CD14-positive monocyte (primary cell): ENCODE results near the gene RTL10. TPM values are rescaled to one million over a fixed set of nuclear protein-coding genes. Genes with fewer than 3 reads are reported as not detected.

Source experiments
- DNase-seq, 3 donors: peaks; one replicate each; pipeline ENCODE4 v3.0.0-alpha.2; 2011 to 2022
- H2AFZ ChIP-seq: 2 replicates; pipeline ENCODE4 v1.6.0; 2012; ENCODE audit warnings: mild to moderate bottlenecking, low read depth, low read length, inconsistent platforms; ENCODE audit not compliant: insufficient read depth, poor library complexity, severe bottlenecking
- H3K27ac ChIP-seq, 2 donors: 1 replicate in 1 of 2; 2 replicates in 1 of 2; pipeline ENCODE4 v1.5.1; 2012 to 2013; ENCODE audit warnings: low read length in 2 of 2, control low read depth in 1 of 2, inconsistent platforms in 1 of 2, low read depth in 1 of 2, mild to moderate bottlenecking in 1 of 2
- H3K27me3 ChIP-seq, 2 donors: one replicate each; pipeline versions ENCODE4 v1.6.0 to v1.6.1; 2011 to 2013; ENCODE audit warnings: low read length in 2 of 2; ENCODE audit not compliant: control insufficient read depth in 2 of 2, insufficient read depth in 2 of 2
- H3K36me3 ChIP-seq, 2 donors: replicated peaks in 1 of 2; 1 replicate in 1 of 2; 2 replicates in 1 of 2; pipeline versions ENCODE4 v1.5.1 to v1.6.1; 2012 to 2013; ENCODE audit warnings: low read length in 2 of 2, control low read depth in 1 of 2, inconsistent platforms in 1 of 2, mild to moderate bottlenecking in 1 of 2; ENCODE audit not compliant: insufficient read depth in 2 of 2, control insufficient read depth in 1 of 2
- H3K4me1 ChIP-seq, 2 donors: 1 replicate in 1 of 2; 2 replicates in 1 of 2; pipeline versions ENCODE4 v1.5.1 to v1.6.1; 2012 to 2013; ENCODE audit warnings: low read length in 2 of 2, control low read depth in 1 of 2, inconsistent platforms in 1 of 2, mild to moderate bottlenecking in 1 of 2, moderate library complexity in 1 of 2; ENCODE audit not compliant: insufficient read depth in 2 of 2, control insufficient read depth in 1 of 2
- H3K4me2 ChIP-seq: replicated peaks from 2 replicates; pipeline ENCODE3; 2012; ENCODE audit warnings: low read length, moderate library complexity, mild to moderate bottlenecking; ENCODE audit not compliant: poor library complexity, severe bottlenecking; ENCODE audit errors: extremely low read depth
- H3K4me3 ChIP-seq, 3 experiments: fragments of 200-600 bp in 1 of 3; sonication (generic) in 1 of 3; replicated peaks in 1 of 3; 1 replicate in 2 of 3; 2 replicates in 1 of 3; pipeline ENCODE4 v1.5.1; 2011 to 2013; ENCODE audit warnings: low read length in 3 of 3, mild to moderate bottlenecking in 3 of 3, control low read depth in 2 of 3, low read depth in 2 of 3, inconsistent platforms in 1 of 3, moderate library complexity in 1 of 3
- H3K79me2 ChIP-seq: 2 replicates; pipeline ENCODE4 v1.6.0; 2012; ENCODE audit warnings: mild to moderate bottlenecking, control low read depth, inconsistent platforms, low read length, moderate library complexity; ENCODE audit not compliant: insufficient read depth
- H3K9ac ChIP-seq: 2 replicates; pipeline ENCODE4 v1.6.0; 2017; ENCODE audit warnings: low read length, mild to moderate bottlenecking; ENCODE audit not compliant: insufficient read depth, poor library complexity, severe bottlenecking
- H3K9me3 ChIP-seq, 2 donors: replicated peaks in 1 of 2; 1 replicate in 1 of 2; 2 replicates in 1 of 2; pipeline versions ENCODE4 v1.5.1 to v1.6.1; 2012 to 2013; ENCODE audit warnings: low read length in 2 of 2, control low read depth in 1 of 2; ENCODE audit not compliant: control insufficient read depth in 1 of 2, insufficient read depth in 1 of 2
- H4K20me1 ChIP-seq: 2 replicates; pipeline ENCODE4 v1.6.0; 2012; ENCODE audit warnings: mild to moderate bottlenecking, low read length, control low read depth, moderate library complexity; ENCODE audit not compliant: insufficient read depth
- H3K27ac Mint-ChIP-seq, 7 donors: one replicate each; pipeline ENCODE4 v1.8.0; 2020; ENCODE audit warnings: mild to moderate bottlenecking in 7 of 7, mixed read lengths in 7 of 7, moderate library complexity in 6 of 7, inconsistent platforms in 2 of 7
- H3K27me3 Mint-ChIP-seq, 3 donors: one replicate each; pipeline ENCODE4 v1.8.0; 2021 to 2022; ENCODE audit warnings: low read depth in 3 of 3, mild to moderate bottlenecking in 3 of 3, mixed read lengths in 3 of 3, moderate library complexity in 3 of 3, inconsistent platforms in 1 of 3
- H3K36me3 Mint-ChIP-seq, 2 donors: one replicate each; pipeline ENCODE4 v1.8.0; 2020; ENCODE audit warnings: mixed read lengths in 2 of 2, inconsistent platforms in 1 of 2, mild to moderate bottlenecking in 1 of 2
- H3K4me1 Mint-ChIP-seq: one replicate; pipeline ENCODE4 v1.8.0; 2020; ENCODE audit warnings: mild to moderate bottlenecking, mixed read lengths
- H3K4me3 Mint-ChIP-seq, 2 donors: one replicate each; pipeline ENCODE4 v1.8.0; 2020; ENCODE audit warnings: mild to moderate bottlenecking in 2 of 2, mixed read lengths in 2 of 2, moderate library complexity in 1 of 2
- H3K9me3 Mint-ChIP-seq, 7 donors: one replicate each; pipeline ENCODE4 v1.8.0; 2020 to 2022; ENCODE audit warnings: mixed read lengths in 7 of 7, mild to moderate bottlenecking in 6 of 7, moderate library complexity in 6 of 7, inconsistent platforms in 2 of 7
- CTCF ChIP-seq: fragments of 200-600 bp; IDR thresholded peaks from one replicate; pipeline ENCODE4 v1.8.0; 2022; ENCODE audit warnings: antibody characterized with exemption, mild to moderate bottlenecking
- WGBS: methylation state at CpG from one replicate; pipeline ENCODE4 v1.1.5; 2013; ENCODE audit warnings: missing lambda C conversion rate; ENCODE audit not compliant: insufficient coverage; 5-methylcytosine and 5-hydroxymethylcytosine counted together
- intact Hi-C, 2 donors: fragments of 100-400 bp; cut with micrococcal nuclease; formaldehyde crosslinking; loops; one replicate each; pipeline versions ENCODE4 v1.15.0 to v1.15.1; 2023
- polyA plus RNA-seq, 3 donors: library from polyadenylated mRNA; depleted of rRNA in 1 of 3; unstranded in 2 of 3; stranded (reverse) in 1 of 3; fragments of 300-500 nt in 2 of 3; fragments of >200 nt in 1 of 3; fragmentation: Illumina TruSeq in 2 of 3; gene quantifications; 1 replicate in 2 of 3; 2 replicates in 1 of 3; pipeline ENCODE4 v1.2.3, GENCODE V29; 2012 to 2021

RTL10 gene
- polyA plus RNA-seq, 3 donors, result 1.4 to 6.5 (median 1.5) TPM

- H3K27me3 ChIP-seq, result no peaks in the 10 kb centered on the region
- H3K4me1 Mint-ChIP-seq, result peaks cover 40% of the 10 kb centered on the region
- 78% methylated on average over 16 of the region's 16 CpGs for WGBS
- no peak for TF ChIP-seq CTCF
- peak overlapping the region; percentile 84 to 97 (median 94) for H3K27ac Mint-ChIP-seq
- peak overlapping the region in 1 of 2 donors; percentile 48 for H3K4me3 Mint-ChIP-seq
- H3K79me2 ChIP-seq, result no peaks in the 10 kb centered on the region
- H3K36me3 Mint-ChIP-seq, result peaks cover 25 to 59% of the 10 kb centered on the region in 2 donors
- H3K36me3 ChIP-seq, result peaks cover 14 to 16% of the 10 kb centered on the region in 2 donors
- peaks cover 0 to under 1% (median 0%) of the 10 kb centered on the region in 7 donors for H3K9me3 Mint-ChIP-seq
- DNase-seq, result peak in 1 of 3 donors; percentile 4
- H3K9ac ChIP-seq, result no peak overlapping the region
- no peaks in the 10 kb centered on the region for H3K9me3 ChIP-seq
- H4K20me1 ChIP-seq, result peaks cover 7% of the 10 kb centered on the region
- intact Hi-C loops, result loop anchor here (2.0 to 5.0 kb wide), 2 partner anchors 33 to 35 kb away; partner anchors contain the start of genes GNB1L (in 2 of the 2) and RTL10 (in 2 of the 2)
- peak overlapping the region; percentile 58 for H3K4me2 ChIP-seq
- peak overlapping the region in 1 of 3 experiments; percentile 13 for H3K4me3 ChIP-seq
- H3K27ac ChIP-seq, result peak overlapping the region; percentile 83 to 90
- H3K4me1 ChIP-seq, result peaks cover 38 to 45% of the 10 kb centered on the region in 2 donors
- peak overlapping the region; percentile 70 for H2AFZ ChIP-seq
- H3K27me3 Mint-ChIP-seq, result peaks cover 0 to 7% (median 6%) of the 10 kb centered on the region in 3 donors
Measured at GRCh38 chr22:19887256-19887985, 32.7 kb upstream of the RTL10 start.

GRCh38 chr22:19886605-19887255, 32.1 kb upstream of the RTL10 start:
- peak overlapping the region in 1 of 3 experiments; percentile 13 for H3K4me3 ChIP-seq
- no peaks in the 10 kb centered on the region for H3K9me3 ChIP-seq
- peaks cover 7% of the 10 kb centered on the region for H4K20me1 ChIP-seq
- Mint-ChIP-seq H3K27me3 (peaks cover 0 to 2% (median 0%) of the 10 kb centered on the region in 3 donors), H3K4me3 (peak overlapping the region in 1 of 2 donors; percentile 48), H3K9me3 (no peaks in the 10 kb centered on the region), H3K27ac (peak overlapping the region; percentile 84 to 97 (median 94)), H3K36me3 (peaks cover 24 to 57% of the 10 kb centered on the region in 2 donors), H3K4me1 (peaks cover 34% of the 10 kb centered on the region)
- peak overlapping the region; percentile 83 to 90 for H3K27ac ChIP-seq
- WGBS, result 40% methylated on average over 9 of the region's 12 CpGs
- H3K79me2 ChIP-seq, result no peaks in the 10 kb centered on the region
- peak; percentile 87 to 98 (median 94) for DNase-seq
- peaks cover 14 to 18% of the 10 kb centered on the region in 2 donors for H3K36me3 ChIP-seq
- H2AFZ ChIP-seq, result peak overlapping the region; percentile 70
- no peaks in the 10 kb centered on the region for H3K27me3 ChIP-seq
- intact Hi-C loops, result loop anchor here (2.0 to 5.0 kb wide), 2 partner anchors 32 to 34 kb away; partner anchors contain the start of genes GNB1L (in 2 of the 2) and RTL10 (in 2 of the 2)
- TF ChIP-seq CTCF, result no peak
- peak overlapping the region; percentile 45 for H3K9ac ChIP-seq
- peaks cover 31 to 38% of the 10 kb centered on the region in 2 donors for H3K4me1 ChIP-seq
- H3K4me2 ChIP-seq, result peak overlapping the region; percentile 58
